Neutrophil (primary cell): Measurements from ENCODE around the gene REG4.
"Not testable (repeated sequence)": the region's sequence is repeated elsewhere in the genome, so short reads cannot be mapped to it uniquely, and the experiment has no call there.

ENCODE experiments used
- H3K27ac ChIP-seq: fragments of 200-600 bp; sonication (generic); 2 replicates; pipeline ENCODE4 v1.5.1; 2016; ENCODE audit warnings: mild to moderate bottlenecking, moderate library complexity
- H3K27me3 ChIP-seq: fragments of 200-600 bp; sonication (generic); 2 replicates; pipeline ENCODE4 v1.6.0; 2016; ENCODE audit warnings: mild to moderate bottlenecking
- H3K36me3 ChIP-seq: fragments of 200-600 bp; sonication (generic); 2 replicates; pipeline ENCODE4 v1.5.1; 2017
- H3K4me1 ChIP-seq, 2 experiments: fragments of 200-600 bp in 1 of 2; sonication (generic) in 1 of 2; 1 replicate in 1 of 2; 2 replicates in 1 of 2; pipeline versions ENCODE4 v1.5.1 to v1.6.1; 2013 to 2016; ENCODE audit warnings: low read depth in 1 of 2, low read length in 1 of 2, mild to moderate bottlenecking in 1 of 2, moderate library complexity in 1 of 2; ENCODE audit not compliant: control insufficient read depth in 1 of 2, insufficient read depth in 1 of 2
- H3K4me3 ChIP-seq, 2 experiments: fragments of 200-600 bp in 1 of 2; sonication (generic) in 1 of 2; 1 replicate in 1 of 2; 2 replicates in 1 of 2; pipeline ENCODE4 v1.5.1; 2013 to 2016; ENCODE audit warnings: low read depth in 1 of 2, low read length in 1 of 2, mild to moderate bottlenecking in 1 of 2, moderate library complexity in 1 of 2
- H3K9me3 ChIP-seq: fragments of 200-600 bp; sonication (generic); 2 replicates; pipeline ENCODE4 v1.5.1; 2016
- TF ChIP-seq, protein P1 (sequence below): fragments of 200-600 bp; sonication (generic); IDR thresholded peaks from 2 replicates; pipeline ENCODE4 v1.5.1; 2016; ENCODE audit warnings: antibody characterized with exemption

Gene REG4

DNA sequence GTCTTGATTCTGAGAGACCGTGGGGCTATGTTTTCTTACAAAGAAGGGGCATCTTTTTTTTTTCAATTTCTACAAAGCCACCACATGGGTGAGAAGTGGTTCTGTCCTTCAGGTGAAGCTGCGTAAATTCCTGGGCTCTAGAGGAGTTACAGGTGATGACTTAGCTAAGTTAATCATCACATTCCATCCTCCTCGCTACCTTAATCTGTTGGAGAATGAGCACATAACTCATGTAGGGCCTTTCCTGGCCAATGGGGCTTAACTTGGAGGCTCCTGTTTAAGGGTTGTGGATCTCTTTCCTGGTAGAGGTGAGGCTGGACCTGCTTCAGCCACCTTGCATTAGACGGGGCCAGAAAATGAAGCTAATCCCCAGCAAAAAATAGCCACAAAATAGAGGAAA, 19.9 kb downstream of the REG4 start:
- Histone ChIP-seq H3K4me1 (peaks cover 0 to 10% of the 10 kb centered on the region in 2 experiments), H3K4me3 (no peak overlapping the region), H3K36me3 (no peaks in the 10 kb centered on the region), H3K27me3 (no peaks in the 10 kb centered on the region), H3K27ac (no peak overlapping the region), H3K9me3 (no peaks in the 10 kb centered on the region)
- TF ChIP-seq, protein P1, sequence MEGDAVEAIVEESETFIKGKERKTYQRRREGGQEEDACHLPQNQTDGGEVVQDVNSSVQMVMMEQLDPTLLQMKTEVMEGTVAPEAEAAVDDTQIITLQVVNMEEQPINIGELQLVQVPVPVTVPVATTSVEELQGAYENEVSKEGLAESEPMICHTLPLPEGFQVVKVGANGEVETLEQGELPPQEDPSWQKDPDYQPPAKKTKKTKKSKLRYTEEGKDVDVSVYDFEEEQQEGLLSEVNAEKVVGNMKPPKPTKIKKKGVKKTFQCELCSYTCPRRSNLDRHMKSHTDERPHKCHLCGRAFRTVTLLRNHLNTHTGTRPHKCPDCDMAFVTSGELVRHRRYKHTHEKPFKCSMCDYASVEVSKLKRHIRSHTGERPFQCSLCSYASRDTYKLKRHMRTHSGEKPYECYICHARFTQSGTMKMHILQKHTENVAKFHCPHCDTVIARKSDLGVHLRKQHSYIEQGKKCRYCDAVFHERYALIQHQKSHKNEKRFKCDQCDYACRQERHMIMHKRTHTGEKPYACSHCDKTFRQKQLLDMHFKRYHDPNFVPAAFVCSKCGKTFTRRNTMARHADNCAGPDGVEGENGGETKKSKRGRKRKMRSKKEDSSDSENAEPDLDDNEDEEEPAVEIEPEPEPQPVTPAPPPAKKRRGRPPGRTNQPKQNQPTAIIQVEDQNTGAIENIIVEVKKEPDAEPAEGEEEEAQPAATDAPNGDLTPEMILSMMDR: no peak

DNA sequence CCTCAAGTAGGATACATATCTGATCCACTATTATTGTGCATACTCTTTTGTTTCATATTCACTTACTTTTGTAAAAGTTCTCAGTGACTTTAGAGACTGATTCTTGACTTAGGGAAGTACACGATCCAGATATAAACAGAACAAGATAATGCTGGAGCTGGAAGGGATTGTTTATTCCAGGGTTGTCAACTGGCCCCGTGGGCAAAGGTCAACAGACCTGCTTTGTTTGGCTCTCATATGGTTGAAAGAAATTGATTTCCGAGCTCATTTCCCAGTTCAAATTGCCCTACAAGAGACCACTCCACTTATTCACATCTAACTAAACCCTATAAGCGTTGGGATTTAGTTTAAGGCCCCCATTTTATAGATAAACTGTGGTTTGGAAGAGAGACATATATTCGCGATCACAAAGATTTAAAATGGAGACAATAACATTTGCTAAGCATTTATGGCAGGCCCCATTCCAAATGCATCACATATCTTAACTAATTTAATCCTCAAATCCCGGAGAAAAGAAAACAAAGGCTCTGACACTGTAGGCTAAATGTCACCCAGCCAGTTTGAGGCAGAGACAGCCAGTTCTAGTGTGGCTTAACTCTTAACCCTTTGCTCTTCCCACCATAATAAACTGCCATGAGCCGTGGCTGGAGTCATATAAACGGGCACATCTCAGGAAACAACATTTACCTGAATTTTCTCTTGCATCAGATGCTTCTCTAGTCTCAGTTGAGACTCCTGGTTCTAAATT, 20.6 kb downstream of the REG4 start:
- TF ChIP-seq, protein P1: no peak
- no peaks in the 10 kb centered on the region for H3K27me3 ChIP-seq

DNA sequence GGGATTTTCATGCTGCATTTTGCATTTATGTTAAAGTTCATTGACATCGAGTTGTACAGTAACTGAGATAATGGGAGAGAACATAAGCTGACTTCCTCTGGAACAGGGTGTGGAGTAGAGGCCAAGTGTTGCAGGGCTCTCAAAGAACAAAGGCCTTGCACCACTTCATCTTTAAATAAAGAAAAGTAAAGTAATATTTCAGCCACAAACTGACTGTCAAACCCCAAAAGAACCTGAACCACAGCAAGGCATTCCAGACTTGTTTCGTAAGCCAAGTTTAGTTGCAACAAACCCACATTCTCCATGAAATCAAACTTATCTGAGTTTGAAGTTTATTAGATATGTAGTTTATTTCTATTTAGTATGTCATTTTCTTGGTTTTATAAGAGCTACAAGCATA, 23.5 kb downstream of the REG4 start:
- Histone ChIP-seq H3K4me3 (no peak overlapping the region), H3K9me3 (no peaks in the 10 kb centered on the region), H3K27me3 (no peaks in the 10 kb centered on the region), H3K36me3 (no peaks in the 10 kb centered on the region), H3K4me1 (peaks cover 16 to 30% of the 10 kb centered on the region in 2 experiments), H3K27ac (no peak overlapping the region)
- TF ChIP-seq, protein P1: no peak

More for the DNA sequence above, 20.6 kb downstream of the REG4 start:
- H3K27ac ChIP-seq: no peak overlapping the region
- H3K36me3 ChIP-seq: no peaks in the 10 kb centered on the region
- no peak overlapping the region for H3K4me3 ChIP-seq
- H3K9me3 ChIP-seq: no peaks in the 10 kb centered on the region
- peaks cover 0 to 16% of the 10 kb centered on the region in 2 experiments for H3K4me1 ChIP-seq

DNA sequence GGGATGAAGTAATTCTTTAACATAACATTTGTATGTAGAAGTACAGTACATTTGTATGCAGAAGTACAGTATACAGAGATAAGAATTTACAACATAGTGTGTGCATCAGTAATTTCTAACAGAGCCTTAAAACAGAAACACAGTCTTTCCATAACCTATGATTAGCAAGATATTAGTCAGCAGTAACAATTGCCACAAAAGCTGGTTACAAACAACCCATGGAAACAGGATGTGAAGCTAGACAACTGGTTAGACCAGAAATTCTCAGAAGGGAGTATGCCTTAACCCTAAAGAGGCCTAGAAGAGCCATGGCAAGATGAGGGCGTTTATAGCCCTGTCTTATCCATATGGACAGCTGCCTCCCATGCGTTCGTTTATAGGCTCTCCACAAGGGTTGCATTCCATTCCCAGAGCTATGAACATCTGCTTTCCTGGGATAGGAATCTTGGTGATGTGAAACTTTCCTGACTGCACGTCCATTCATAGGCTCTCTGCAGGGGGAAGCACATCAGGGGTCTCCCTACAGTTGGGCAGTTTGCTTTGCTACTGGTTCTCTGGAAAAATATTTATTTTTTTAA, 24.7 kb downstream of the REG4 start:
- H3K4me3 ChIP-seq, H3K27ac ChIP-seq, H3K27me3 ChIP-seq, H3K9me3 ChIP-seq, H3K36me3 ChIP-seq: not testable (repeated sequence)
- peaks cover 19 to 33% of the 10 kb centered on the region in 2 experiments for H3K4me1 ChIP-seq

DNA sequence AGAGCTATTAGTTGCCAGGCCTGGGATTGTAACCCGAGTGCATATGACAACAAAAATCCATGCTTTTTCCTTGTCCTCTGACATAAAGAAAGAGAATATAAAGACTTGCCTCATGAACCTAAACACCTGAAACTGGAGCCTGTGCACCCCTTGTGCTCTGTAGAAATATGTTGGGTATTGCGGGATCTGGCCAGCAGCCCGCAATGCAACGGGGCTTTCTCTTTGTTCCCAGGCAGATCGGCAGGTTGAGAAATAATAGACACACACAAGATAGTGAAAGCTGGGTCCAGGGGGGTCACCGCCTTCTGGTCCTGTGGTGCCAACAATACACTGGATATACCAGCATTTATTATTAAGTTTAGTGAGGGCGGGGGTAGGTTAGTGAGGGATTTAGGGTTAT, 25.2 kb downstream of the REG4 start:
- H3K27ac ChIP-seq, H3K36me3 ChIP-seq, H3K27me3 ChIP-seq, H3K9me3 ChIP-seq, H3K4me3 ChIP-seq: not testable (repeated sequence)
- H3K4me1 ChIP-seq: peaks cover 19 to 33% of the 10 kb centered on the region in 2 experiments

DNA sequence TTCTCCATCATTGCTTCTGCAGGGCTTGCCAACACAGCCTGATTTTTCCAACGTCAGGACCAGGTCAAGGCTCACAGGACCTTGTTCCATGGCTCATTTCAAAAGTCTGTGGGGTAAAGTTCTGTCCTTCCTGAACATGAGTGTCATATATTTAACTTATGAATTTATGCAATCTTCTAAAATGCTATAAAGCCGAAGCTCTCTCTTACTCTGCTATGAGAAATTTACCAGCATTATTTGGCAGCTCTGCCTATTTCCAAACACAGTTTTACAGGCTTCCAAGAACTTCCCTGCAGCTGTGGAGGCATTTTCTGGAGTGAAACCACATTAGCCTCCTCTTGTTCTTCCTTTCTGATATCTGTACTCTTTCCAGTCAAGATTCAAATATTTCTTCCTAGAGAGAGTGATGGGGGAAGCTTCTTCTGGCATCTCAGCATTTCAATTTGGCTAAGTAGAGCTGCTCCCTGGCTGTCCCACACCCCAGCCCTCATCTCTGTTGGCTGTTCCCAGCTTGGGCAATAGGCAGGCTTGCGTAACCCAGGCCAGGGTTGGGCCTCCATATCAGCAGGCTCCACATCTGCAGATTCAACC, 27.0 kb downstream of the REG4 start:
- no peak overlapping the region for H3K27ac ChIP-seq
- TF ChIP-seq, protein P1: no peak
- no peaks in the 10 kb centered on the region for H3K36me3 ChIP-seq
- no peaks in the 10 kb centered on the region for H3K9me3 ChIP-seq
- H3K4me1 ChIP-seq: peaks cover 19 to 33% of the 10 kb centered on the region in 2 experiments
- no peaks in the 10 kb centered on the region for H3K27me3 ChIP-seq
- H3K4me3 ChIP-seq: no peak overlapping the region
